Keratinocyte (primary cell): ENCODE measurements around the gene PDE8A.

Source experiments
- CTCF ChIP-seq, 3 experiments: IDR thresholded peaks in 1 of 3; conservative IDR thresholded peaks in 1 of 3; optimal IDR thresholded peaks in 1 of 3; 2 replicates in 2 of 3; 3 replicates in 1 of 3; pipeline versions ENCODE3 to v1.5.1; 2011; ENCODE audit warnings: low read length in 3 of 3, mild to moderate bottlenecking in 3 of 3, moderate library complexity in 2 of 3, control low read depth in 1 of 3, inconsistent platforms in 1 of 3; ENCODE audit not compliant: insufficient read depth in 2 of 3; ENCODE audit errors: extremely low read depth in 1 of 3
- EZH2 ChIP-seq: IDR thresholded peaks from one replicate; pipeline ENCODE4 v1.6.1; 2012; ENCODE audit warnings: inconsistent platforms, mild to moderate bottlenecking, low read length, moderate library complexity

- TF ChIP-seq CTCF (optimal IDR thresholded peaks at IDR 0.05 in 1 of 3, IDR thresholded peaks at IDR 0.05 in 1 of 3, conservative IDR thresholded peaks at IDR 0.05 in 1 of 3; ENCODE audit: extremely low read depth in 1 of 3, insufficient read depth in 2 of 3, low read length in 3 of 3) (no peak), EZH2 (no peak)
Measured at GRCh38 chr15:85071504-85071903, 89.8 kb downstream of the PDE8A start.
